ENCODE data around the gene VPS26B.
"Not testable (repeated sequence)": the region's sequence is repeated elsewhere in the genome, so short reads cannot be mapped to it uniquely, and the experiment has no call there.

DNA sequence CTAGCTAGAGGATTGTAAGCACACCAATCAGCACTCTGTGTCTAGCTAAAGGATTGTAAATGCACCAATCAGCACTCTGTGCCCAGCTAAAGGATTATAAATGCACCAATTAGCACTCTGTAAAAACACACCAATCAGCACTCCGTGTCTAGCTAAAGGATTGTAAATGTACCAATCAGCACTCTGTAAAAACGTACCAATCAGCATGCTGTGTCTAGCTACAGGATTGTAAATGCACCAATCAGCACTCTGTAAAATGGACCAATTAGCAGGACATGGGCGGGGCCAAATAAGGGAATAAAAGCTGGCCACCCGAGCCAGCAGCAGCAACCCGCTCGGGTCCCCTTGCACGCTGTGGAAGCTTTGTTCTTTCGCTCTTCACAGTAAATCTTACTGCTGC lies 36.4 kb upstream of the VPS26B start:
- TF ChIP-seq, protein P1, sequence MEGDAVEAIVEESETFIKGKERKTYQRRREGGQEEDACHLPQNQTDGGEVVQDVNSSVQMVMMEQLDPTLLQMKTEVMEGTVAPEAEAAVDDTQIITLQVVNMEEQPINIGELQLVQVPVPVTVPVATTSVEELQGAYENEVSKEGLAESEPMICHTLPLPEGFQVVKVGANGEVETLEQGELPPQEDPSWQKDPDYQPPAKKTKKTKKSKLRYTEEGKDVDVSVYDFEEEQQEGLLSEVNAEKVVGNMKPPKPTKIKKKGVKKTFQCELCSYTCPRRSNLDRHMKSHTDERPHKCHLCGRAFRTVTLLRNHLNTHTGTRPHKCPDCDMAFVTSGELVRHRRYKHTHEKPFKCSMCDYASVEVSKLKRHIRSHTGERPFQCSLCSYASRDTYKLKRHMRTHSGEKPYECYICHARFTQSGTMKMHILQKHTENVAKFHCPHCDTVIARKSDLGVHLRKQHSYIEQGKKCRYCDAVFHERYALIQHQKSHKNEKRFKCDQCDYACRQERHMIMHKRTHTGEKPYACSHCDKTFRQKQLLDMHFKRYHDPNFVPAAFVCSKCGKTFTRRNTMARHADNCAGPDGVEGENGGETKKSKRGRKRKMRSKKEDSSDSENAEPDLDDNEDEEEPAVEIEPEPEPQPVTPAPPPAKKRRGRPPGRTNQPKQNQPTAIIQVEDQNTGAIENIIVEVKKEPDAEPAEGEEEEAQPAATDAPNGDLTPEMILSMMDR (IDR thresholded peaks at IDR 0.05; ENCODE audit: poor library complexity): not testable (repeated sequence)
- not testable (repeated sequence) for TF ChIP-seq EZH2phosphoT487 (IDR thresholded peaks at IDR 0.05; ENCODE audit: low read depth, severe bottlenecking, unreplicated experiment)
